ENCODE results near the gene CSNK2A2.

Gene CSNK2A2

DNA sequence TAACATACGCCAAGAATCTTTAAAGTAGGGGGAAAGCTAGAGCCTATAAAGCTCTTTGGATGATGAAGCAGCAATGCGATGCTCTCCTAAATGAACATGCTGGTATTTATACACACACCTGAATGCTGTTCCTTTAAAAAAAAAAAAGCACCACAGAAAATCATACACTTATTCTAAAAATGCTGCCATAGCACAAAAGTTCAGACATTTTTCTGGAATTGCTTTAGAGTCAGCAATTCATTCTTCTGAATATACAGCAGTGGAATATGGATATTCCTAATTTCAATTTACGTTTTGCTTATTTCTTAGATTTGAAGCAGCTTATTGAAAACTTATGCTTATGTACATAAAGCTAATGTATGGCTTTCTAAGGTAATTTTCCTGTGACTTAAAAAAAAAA is 3.1 kb downstream of the CSNK2A2 start:
- TF ChIP-seq, protein P1, sequence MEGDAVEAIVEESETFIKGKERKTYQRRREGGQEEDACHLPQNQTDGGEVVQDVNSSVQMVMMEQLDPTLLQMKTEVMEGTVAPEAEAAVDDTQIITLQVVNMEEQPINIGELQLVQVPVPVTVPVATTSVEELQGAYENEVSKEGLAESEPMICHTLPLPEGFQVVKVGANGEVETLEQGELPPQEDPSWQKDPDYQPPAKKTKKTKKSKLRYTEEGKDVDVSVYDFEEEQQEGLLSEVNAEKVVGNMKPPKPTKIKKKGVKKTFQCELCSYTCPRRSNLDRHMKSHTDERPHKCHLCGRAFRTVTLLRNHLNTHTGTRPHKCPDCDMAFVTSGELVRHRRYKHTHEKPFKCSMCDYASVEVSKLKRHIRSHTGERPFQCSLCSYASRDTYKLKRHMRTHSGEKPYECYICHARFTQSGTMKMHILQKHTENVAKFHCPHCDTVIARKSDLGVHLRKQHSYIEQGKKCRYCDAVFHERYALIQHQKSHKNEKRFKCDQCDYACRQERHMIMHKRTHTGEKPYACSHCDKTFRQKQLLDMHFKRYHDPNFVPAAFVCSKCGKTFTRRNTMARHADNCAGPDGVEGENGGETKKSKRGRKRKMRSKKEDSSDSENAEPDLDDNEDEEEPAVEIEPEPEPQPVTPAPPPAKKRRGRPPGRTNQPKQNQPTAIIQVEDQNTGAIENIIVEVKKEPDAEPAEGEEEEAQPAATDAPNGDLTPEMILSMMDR (IDR thresholded peaks at IDR 0.05; ENCODE audit: low read depth, low read length): no peak

DNA sequence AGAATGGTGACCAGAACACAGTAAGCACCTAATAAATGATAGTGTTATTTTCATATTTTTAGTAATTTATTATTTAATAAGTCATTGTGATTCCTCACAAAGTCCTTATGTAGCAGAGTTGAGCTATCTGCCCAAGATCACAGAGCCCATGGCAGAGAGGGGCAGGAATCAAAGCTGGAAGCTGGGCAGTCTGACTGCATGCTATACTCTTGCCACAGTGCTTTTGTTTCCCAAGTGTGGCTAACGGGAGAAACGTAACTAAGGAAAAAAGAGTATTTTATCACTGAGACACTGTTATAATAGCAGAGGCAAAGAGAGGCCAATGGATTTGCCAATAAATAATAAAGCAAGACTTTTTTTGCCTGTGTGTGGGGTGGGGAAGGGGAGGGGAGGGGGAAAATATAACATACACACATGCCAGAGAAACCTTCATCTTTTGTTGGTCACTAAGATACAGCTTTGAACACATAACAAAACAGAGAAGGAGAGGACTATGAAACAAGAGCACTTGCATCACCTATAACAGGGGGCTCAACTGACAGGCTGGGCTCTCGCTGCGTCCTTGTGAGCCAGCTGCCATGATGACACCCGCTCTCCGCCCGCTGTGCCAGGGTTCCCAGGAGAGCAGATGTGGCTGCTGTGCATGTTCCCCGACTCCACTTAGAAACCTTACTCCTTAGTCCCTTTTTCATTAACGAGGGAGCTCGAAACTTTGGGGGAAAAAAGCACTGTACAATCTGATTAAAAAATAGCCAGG is 10.1 kb downstream of the CSNK2A2 start:
- TF ChIP-seq, protein P1 (IDR thresholded peaks at IDR 0.05; ENCODE audit: low read depth, low read length): no peak
- no peak for DNase-seq (ENCODE audit: low read depth in 2 of 2)

More for the DNA sequence above, 3.1 kb downstream of the CSNK2A2 start:
- no peak for DNase-seq (ENCODE audit: low read depth in 2 of 2)
- no peak overlapping the region for H3K4me3 ChIP-seq (replicated peaks in 1 of 2; ENCODE audit: low read depth in 2 of 2, low read length in 2 of 2)

DNA sequence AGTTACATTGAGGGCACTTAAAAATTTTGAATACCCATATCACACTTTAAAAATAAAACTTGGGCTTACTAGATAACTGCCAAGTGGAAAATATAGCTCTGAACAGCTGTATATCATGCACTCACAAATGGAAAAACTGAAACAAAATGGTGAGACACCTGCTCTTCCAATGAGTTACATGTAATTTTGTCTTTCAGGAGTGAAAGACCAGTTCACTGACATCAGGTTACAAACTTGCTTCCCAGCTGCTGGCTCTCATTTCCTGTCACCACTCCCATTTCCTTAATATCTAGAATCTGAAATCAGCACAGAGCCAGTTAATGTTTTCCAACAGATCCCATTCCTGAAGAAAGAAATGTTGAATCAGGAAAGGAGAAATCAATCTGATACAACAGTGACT is 10.8 kb downstream of the CSNK2A2 start:
- no peak overlapping the region for H3K4me3 ChIP-seq (replicated peaks in 1 of 2; ENCODE audit: low read depth in 2 of 2, low read length in 2 of 2)

More for the DNA sequence above, 10.1 kb downstream of the CSNK2A2 start:
- H3K4me3 ChIP-seq (replicated peaks in 1 of 2; ENCODE audit: low read depth in 2 of 2, low read length in 2 of 2): no peak overlapping the region

DNA sequence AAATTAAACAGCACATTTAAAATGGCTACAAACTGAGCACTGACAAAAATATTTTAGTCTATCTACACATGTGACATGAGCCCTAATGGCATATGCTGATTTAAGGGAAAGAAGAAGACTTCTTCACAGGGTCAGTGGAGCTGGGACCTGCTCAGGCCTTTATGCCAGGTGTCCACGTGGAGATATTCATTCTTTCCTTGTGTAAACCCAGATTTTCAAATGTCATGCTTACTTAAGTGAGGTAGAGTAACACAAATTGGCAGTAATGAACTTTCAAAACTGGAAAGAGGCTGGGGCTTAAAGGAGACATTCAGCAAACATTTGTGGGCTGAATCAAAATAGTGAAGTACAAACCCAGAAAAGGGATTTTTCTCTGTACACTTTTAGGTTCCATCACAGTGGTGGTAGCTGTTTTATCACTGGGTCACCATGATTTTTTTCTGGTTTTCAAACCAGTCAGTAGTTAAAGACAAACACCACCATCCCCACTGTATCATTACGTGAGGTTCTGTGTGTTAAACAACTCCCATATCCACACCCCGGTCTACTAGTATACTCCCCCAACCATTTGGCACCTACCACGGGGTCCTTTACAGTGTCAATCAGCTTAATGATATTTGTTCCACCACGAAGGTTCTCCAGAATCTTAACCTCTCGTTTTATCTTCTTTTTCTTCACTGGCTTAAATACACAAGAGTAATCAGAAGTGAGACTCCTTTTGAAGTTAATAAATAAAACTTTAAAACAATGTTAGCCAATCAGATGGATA is 11.5 kb downstream of the CSNK2A2 start:
- no peak overlapping the region for H3K4me3 ChIP-seq (replicated peaks in 1 of 2; ENCODE audit: low read depth in 2 of 2, low read length in 2 of 2)
- no peak for DNase-seq (ENCODE audit: low read depth in 2 of 2)
- TF ChIP-seq, protein P1 (IDR thresholded peaks at IDR 0.05; ENCODE audit: low read depth, low read length): no peak

More for the DNA sequence above, 10.8 kb downstream of the CSNK2A2 start:
- TF ChIP-seq, protein P1 (IDR thresholded peaks at IDR 0.05; ENCODE audit: low read depth, low read length): no peak
- DNase-seq (ENCODE audit: low read depth in 2 of 2): peak; percentile 19 to 20

DNA sequence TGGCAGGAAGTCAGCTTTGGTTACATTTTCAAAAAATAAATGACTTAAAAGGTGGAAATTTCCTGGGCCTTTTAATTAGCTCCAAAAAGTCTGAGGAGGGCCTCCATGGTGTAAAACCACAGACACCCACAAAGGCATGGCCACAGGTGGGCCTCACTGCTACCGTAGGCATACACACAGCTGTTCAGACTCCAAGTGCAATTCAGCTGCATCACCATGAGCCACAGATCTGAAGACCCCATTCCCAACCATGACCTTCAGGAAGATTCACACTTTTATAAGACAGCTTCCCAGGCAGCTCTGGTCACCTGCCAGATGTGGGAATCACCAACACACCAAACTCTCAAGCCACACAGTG is 20.6 kb downstream of the CSNK2A2 start:
- DNase-seq (ENCODE audit: low read depth in 2 of 2): no peak
- H3K4me3 ChIP-seq (replicated peaks in 1 of 2; ENCODE audit: low read depth in 2 of 2, low read length in 2 of 2): no peak overlapping the region
- TF ChIP-seq, protein P1 (IDR thresholded peaks at IDR 0.05; ENCODE audit: low read depth, low read length): no peak

DNA sequence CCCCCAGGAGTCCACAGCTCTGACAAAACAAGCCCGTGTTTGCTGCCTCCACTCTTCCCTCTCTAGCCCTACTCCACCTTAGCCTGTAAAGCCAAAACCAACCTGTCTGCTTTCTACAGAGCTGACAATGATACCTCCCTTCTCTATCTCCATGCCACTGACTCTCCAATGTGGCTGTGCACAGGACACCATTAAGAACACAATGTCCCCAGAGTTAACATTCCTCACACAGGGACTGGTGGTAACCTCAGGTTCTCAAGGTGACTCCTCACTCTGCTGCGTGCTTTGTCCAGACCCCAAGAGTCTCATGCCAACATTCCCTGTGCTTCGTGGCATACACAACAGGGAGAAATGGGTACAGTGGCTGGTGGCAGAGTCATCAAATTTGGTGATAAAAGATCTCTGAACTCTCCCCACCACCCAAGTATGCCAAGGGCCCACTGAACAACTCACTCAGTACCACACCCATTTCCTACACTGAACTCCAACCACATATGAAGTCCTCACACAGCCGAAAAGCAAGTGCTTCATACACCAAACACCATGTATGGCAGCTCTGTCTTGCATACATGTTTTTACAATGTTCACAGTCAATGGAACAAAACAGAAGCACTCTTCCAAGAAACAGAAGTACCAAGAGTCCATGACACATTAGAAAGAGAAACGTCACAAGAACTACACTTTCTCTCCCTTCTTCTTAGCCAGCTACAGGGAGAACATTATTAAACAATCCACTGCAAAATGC is 21.1 kb downstream of the CSNK2A2 start:
- H3K4me3 ChIP-seq (replicated peaks in 1 of 2; ENCODE audit: low read depth in 2 of 2, low read length in 2 of 2): no peak overlapping the region
- TF ChIP-seq, protein P1 (IDR thresholded peaks at IDR 0.05; ENCODE audit: low read depth, low read length): no peak
- DNase-seq (ENCODE audit: low read depth in 2 of 2): no peak
